HEK293T (cell line): Measurements from ENCODE around the gene REN.

Experiments
- CTCF ChIA-PET: fragments of 350-600 bp; formaldehyde crosslinking; extraction: SDS; loops from one replicate; lab custom pipeline; 2021; ENCODE audit warnings: antibody characterized with exemption, inconsistent platforms; lab: Yijun Ruan, JAX
- POLR2A ChIA-PET: fragments of 350-600 bp; formaldehyde crosslinking; extraction: SDS; loops from one replicate; lab custom pipeline; 2020; ENCODE audit warnings: antibody characterized with exemption, inconsistent platforms; lab: Yijun Ruan, JAX
- DNase-seq: peaks from one replicate; pipeline ENCODE4 v3.0.0; 2012; ENCODE audit warnings: mixed read lengths; ENCODE audit errors: extremely low spot score
- ARNT ChIP-seq: fragments of 450-650 bp; IDR thresholded peaks from 2 replicates; pipeline ENCODE4 v1.6.1; 2017; ENCODE audit warnings: mild to moderate bottlenecking
- BHLHE40 ChIP-seq: fragments of 450-650 bp; IDR thresholded peaks from 2 replicates; pipeline ENCODE4 v1.6.1; 2016; ENCODE audit warnings: mild to moderate bottlenecking, moderate library complexity, borderline replicate concordance
- CTBP1 ChIP-seq: fragments of 450-650 bp; IDR thresholded peaks from 2 replicates; pipeline ENCODE4 v1.6.1; 2016; ENCODE audit warnings: borderline replicate concordance
- ELF4 ChIP-seq: fragments of 450-650 bp; IDR thresholded peaks from 2 replicates; pipeline ENCODE4 v1.6.1; 2017; ENCODE audit warnings: antibody characterized with exemption
- FOXA1 ChIP-seq: fragments of 450-650 bp; IDR thresholded peaks from 2 replicates; pipeline ENCODE4 v1.6.1; 2016; ENCODE audit warnings: mild to moderate bottlenecking
- FOXK2 ChIP-seq: fragments of 450-650 bp; IDR thresholded peaks from 2 replicates; pipeline ENCODE4 v1.6.1; 2016; ENCODE audit warnings: mild to moderate bottlenecking
- FOXM1 ChIP-seq: fragments of 450-650 bp; IDR thresholded peaks from 2 replicates; pipeline ENCODE4 v1.6.1; 2017; ENCODE audit warnings: mild to moderate bottlenecking, borderline replicate concordance
- HDGF ChIP-seq: fragments of 450-650 bp; IDR thresholded peaks from 2 replicates; pipeline ENCODE4 v1.6.1; 2017; ENCODE audit warnings: antibody characterized with exemption, borderline replicate concordance
- L3MBTL2 ChIP-seq: fragments of 450-650 bp; conservative IDR thresholded peaks from 2 replicates; pipeline ENCODE4 v1.6.1; 2016; ENCODE audit warnings: mild to moderate bottlenecking
- LEF1 ChIP-seq: fragments of 450-650 bp; IDR thresholded peaks from 2 replicates; pipeline ENCODE4 v1.6.1; 2017; ENCODE audit warnings: mild to moderate bottlenecking, borderline replicate concordance
- NFRKB ChIP-seq: fragments of 450-650 bp; IDR thresholded peaks from 2 replicates; pipeline ENCODE4 v1.6.1; 2016; ENCODE audit warnings: mild to moderate bottlenecking, moderate library complexity
- PKNOX1 ChIP-seq: fragments of 450-650 bp; IDR thresholded peaks from 2 replicates; pipeline ENCODE4 v1.6.1; 2016
- SP1 ChIP-seq: fragments of 450-650 bp; IDR thresholded peaks from 2 replicates; pipeline ENCODE4 v1.6.1; 2017
- SUZ12 ChIP-seq: fragments of 450-650 bp; IDR thresholded peaks from 2 replicates; pipeline ENCODE4 v1.6.1; 2016; ENCODE audit warnings: mild to moderate bottlenecking
- TARDBP ChIP-seq: fragments of 450-650 bp; IDR thresholded peaks from 2 replicates; pipeline ENCODE4 v1.6.1; 2016
- ZNF384 ChIP-seq: fragments of 450-650 bp; IDR thresholded peaks from 2 replicates; pipeline ENCODE4 v1.6.1; 2016

Gene REN

GRCh38 chr1:204125759-204126351, 40.3 kb downstream of the REN start:
- ChIA-PET CTCF (interaction anchor here (0.6 kb wide), 1 partner anchor 274 kb away, joined by 3 read pairs; no protein-coding TSS in a partner anchor), POLR2A (no interaction called here)
- TF ChIP-seq L3MBTL2, result no peak
- TF ChIP-seq HDGF, result no peak
- TF ChIP-seq TARDBP, result no peak
- TF ChIP-seq LEF1, result no peak
- no peak for TF ChIP-seq SP1
- TF ChIP-seq FOXM1, result no peak
- no peak for TF ChIP-seq FOXK2
- no peak for TF ChIP-seq ZNF384
- no peak for TF ChIP-seq ELF4
- TF ChIP-seq FOXA1, result no peak
- TF ChIP-seq CTBP1, result no peak
- TF ChIP-seq ARNT, result no peak
- TF ChIP-seq SUZ12, result no peak
- DNase-seq, result no peak

- CTCF ChIA-PET, result interaction anchor here (0.6 kb wide), 1 partner anchor 68 kb away, joined by 3 read pairs; no protein-coding TSS in a partner anchor
- POLR2A ChIA-PET, result no interaction called here
- TF ChIP-seq PKNOX1, result no peak
- TF ChIP-seq SUZ12, result no peak
- TF ChIP-seq HDGF, result no peak
- no peak for TF ChIP-seq CTBP1
- TF ChIP-seq FOXM1, result no peak
- TF ChIP-seq FOXA1, result no peak
- no peak for TF ChIP-seq SP1
- TF ChIP-seq NFRKB, result no peak
- TF ChIP-seq L3MBTL2, result no peak
- TF ChIP-seq LEF1, result no peak
- TF ChIP-seq ELF4, result no peak
- TF ChIP-seq TARDBP, result no peak
- TF ChIP-seq ARNT, result no peak
- no peak for TF ChIP-seq ZNF384
- no peak for TF ChIP-seq FOXK2
- no peak for TF ChIP-seq BHLHE40
- no peak for DNase-seq
Observed at GRCh38 chr1:204124639-204125038, 41.5 kb downstream of the REN start.

- CTCF ChIA-PET, result no interaction called here
- peak; percentile 62 for DNase-seq
- TF ChIP-seq ARNT (no peak), BHLHE40 (no peak), SUZ12 (no peak), FOXA1 (no peak), HDGF (no peak), FOXK2 (no peak), ZNF384 (no peak), L3MBTL2 (no peak), LEF1 (no peak), CTBP1 (no peak), SP1 (no peak), PKNOX1 (no peak), TARDBP (no peak), ELF4 (no peak), FOXM1 (no peak), NFRKB (no peak)
- POLR2A ChIA-PET, result no interaction called here
Observed at GRCh38 chr1:204123376-204123775, 42.8 kb downstream of the REN start.

- CTCF ChIA-PET, result no interaction called here
Observed at GRCh38 chr1:204121840-204122555, 44.1 kb downstream of the REN start.

GRCh38 chr1:204116539-204116938, 49.6 kb downstream of the REN start:
- no peak for DNase-seq
- ChIA-PET POLR2A (no interaction called here), CTCF (no interaction called here)
- TF ChIP-seq LEF1, result no peak
- no peak for TF ChIP-seq L3MBTL2
- TF ChIP-seq PKNOX1, result no peak
- no peak for TF ChIP-seq ELF4
- no peak for TF ChIP-seq NFRKB
- no peak for TF ChIP-seq TARDBP
- no peak for TF ChIP-seq BHLHE40
- no peak for TF ChIP-seq HDGF
- TF ChIP-seq FOXA1, result no peak
- no peak for TF ChIP-seq SP1

More at GRCh38 chr1:204121840-204122555, 44.1 kb downstream of the REN start:
- POLR2A ChIA-PET, result no interaction called here
- no peak for TF ChIP-seq HDGF
- no peak for DNase-seq

GRCh38 chr1:204115116-204115515, 51.0 kb downstream of the REN start:
- TF ChIP-seq ELF4 (no peak), ZNF384 (no peak), FOXK2 (no peak), LEF1 (no peak), NFRKB (no peak), SP1 (no peak), FOXM1 (no peak), CTBP1 (no peak), HDGF (no peak), ARNT (no peak), FOXA1 (no peak)
- CTCF ChIA-PET, result interaction anchor here (0.6 kb wide), 1 partner anchor 29 kb away, joined by 3 read pairs; no protein-coding TSS in a partner anchor
- no peak for DNase-seq
- POLR2A ChIA-PET, result no interaction called here
